GM10847 (cell line): ENCODE measurements around the gene ZNF79.

Experiments
- POLR2A ChIP-seq: IDR thresholded peaks from 2 replicates; pipeline ENCODE4 v1.6.1; 2011; ENCODE audit not compliant: insufficient read length; ENCODE audit errors: extremely low read depth

Gene ZNF79

DNA sequence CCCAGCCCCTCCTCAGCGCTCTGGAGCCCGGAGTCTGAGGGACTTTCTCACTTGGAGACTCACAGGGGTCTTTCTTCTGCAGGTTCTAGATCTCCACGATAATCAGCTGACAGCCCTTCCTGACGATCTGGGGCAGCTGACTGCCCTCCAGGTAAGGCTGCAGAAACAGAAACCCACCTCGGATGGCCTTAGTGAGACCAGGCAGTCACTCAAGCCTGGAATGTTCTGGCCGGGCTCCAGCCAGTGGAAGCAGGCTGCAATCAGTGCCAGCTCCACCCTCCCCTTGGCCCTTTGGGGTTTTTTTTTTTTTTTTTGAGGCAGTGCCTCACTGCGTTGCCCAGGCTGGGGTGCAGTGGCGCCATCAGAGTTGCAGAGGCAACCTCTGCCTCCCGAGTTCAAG lies 34.7 kb downstream of the ZNF79 start:
- no peak for TF ChIP-seq POLR2A

DNA sequence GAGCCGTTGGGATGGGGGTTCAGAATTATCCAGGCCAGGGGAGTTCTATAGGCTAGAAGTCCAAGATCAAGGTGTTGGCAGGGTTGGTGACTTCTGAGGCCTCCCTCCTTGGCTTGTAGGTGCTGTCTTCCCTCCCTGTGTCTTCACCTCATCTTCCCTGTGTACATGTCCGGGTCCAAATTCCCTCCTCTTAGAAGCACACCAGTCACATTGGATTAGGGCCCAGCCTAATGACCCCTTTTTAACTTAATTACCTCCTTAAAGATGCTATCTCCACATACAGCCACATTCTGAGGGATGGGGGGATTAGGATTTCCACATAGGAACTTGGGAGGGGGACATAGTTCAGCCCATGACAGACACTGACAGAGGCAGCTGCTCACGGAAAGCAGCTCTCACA lies 39.2 kb downstream of the ZNF79 start:
- TF ChIP-seq POLR2A: no peak

DNA sequence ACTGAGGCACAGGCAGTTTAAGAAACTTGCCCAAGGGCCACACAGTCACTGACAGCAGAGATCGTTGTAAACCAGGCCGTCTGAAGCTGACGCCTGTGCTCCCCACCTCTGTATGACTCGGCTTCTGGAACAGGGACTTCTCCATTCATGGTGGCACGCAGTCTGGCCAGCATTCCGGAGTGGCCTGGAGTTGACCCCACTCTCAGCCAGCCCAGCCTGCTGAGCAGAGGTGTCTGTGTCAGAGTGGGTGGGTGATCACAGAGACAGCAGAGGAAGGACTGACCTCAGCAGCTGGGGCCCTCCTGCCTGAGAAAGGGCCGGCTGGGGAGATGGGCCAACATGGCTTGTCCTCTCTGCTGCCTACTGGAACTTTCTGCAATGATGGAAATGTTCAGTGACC lies 39.7 kb downstream of the ZNF79 start:
- TF ChIP-seq POLR2A: no peak

DNA sequence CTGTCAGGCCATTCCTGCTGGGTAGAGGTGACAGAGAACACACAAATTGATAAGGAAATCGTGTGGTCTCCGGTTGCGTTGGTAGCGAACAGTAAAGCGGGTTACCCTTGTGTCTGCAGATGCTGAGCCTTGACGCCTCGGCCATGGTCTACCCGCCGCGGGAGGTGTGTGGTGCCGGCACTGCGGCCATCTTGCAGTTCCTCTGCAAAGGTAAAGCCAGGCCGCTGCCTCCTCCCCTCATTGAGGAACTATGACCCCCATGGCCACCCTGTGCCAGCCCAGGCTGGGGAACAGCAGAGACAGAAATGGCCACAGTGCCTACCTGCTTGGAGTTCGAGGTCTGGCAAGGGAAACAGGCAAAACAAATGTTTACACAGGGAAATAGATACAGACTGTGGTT lies 43.4 kb downstream of the ZNF79 start:
- no peak for TF ChIP-seq POLR2A

DNA sequence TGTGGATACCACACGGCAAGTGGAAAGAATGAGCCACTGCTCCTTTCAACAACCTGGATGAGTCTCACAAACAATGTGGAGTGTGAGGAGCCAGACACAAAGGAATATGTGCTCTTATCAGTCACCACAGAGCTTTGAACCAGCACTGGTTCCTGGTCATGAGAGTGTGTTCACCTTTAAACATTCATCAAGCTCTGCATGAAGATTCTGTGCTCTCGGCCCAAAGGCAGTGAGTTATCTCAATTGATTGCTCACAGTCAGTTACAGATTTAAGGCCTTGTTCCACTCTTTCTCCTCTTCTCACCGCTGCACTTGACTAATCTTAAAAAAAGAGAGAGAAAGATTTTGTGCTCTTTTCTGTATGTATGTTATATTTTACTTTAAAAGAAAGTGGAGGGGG lies 46.5 kb downstream of the ZNF79 start:
- TF ChIP-seq POLR2A: no peak

DNA sequence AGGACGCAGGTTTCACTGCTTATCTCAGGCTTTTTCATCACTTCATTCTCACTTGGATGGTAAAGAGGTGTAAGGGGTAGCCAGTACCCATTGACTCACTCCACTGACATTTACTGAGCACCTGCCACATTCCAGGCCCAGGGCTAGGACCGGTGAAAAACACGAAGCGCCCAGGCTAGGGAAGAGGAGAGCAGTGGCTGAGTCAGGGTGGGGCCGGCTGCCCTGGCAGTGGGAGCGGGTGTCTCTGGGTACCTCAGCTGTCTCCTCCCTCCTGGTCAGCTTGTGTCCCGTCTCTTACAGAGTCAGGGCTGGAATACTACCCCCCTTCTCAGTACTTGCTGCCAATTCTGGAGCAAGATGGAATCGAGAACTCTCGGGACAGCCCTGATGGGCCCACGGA lies 49.3 kb downstream of the ZNF79 start:
- TF ChIP-seq POLR2A: no peak

DNA sequence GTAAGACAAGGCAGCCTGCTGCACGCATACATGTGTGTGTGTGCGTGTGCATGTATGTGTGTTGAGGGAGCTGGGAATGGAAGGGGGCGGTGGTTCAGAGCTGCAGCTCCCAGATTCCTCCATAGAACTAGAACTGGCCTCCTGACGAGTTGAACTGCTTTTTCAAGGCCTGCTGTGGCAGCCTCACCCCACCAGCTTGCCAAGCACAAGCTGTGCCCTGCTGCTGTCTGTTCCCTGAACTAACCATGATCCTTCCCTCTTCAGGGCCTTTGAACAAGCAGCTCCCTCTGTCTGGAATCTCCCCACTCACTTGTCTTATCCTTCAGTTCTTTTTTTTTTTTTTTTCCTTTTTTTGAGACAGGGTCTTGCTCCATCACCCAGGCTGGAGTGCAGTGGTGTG lies 49.8 kb downstream of the ZNF79 start:
- TF ChIP-seq POLR2A: no peak

DNA sequence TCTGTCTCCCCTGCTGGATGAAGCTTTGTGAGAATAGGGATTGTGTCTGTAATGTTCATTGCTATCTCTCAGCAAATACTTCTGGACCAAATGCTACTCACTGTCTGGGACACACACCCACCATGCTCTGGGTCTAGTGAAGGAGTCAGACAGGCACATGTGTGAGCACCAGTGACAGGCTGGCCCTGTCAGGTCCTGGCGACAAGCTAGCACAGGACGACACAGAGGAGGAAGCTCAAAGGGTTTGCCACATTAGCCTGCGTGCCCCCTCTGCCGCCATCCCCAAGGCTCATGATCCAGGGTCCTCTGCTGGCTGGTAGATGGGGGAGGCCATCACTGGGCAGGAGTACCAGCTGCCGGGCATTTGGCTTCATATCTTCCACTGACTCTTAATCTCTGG lies 50.4 kb downstream of the ZNF79 start:
- TF ChIP-seq POLR2A: no peak

DNA sequence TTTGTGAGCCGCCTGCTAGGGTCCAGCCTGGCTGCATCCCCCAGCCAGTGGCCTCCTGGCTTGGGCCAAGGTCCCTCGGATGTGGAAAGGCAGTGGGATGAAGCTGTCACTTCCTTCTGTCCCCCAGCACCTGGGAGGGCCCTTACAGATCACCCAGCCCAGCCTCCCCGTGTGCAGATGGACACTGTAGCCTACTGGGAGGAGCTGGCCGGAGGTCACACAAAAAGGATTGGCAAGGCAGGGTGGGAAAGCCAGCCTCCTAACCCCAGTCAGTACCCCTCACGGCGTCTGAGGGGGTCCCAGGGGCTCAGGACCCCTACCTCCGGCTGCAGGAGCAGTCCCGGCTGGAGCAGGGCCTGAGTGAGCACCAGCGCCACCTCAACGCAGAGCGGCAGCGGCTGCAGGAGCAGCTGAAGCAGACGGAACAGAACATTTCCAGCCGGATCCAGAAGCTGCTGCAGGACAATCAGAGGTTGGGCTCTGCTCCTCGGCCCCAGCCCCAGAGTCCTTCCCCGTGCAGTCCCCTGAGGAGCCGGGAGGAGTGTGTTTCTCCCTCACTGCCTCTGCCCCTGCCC lies 55.4 kb downstream of the ZNF79 start:
- no peak for TF ChIP-seq POLR2A

DNA sequence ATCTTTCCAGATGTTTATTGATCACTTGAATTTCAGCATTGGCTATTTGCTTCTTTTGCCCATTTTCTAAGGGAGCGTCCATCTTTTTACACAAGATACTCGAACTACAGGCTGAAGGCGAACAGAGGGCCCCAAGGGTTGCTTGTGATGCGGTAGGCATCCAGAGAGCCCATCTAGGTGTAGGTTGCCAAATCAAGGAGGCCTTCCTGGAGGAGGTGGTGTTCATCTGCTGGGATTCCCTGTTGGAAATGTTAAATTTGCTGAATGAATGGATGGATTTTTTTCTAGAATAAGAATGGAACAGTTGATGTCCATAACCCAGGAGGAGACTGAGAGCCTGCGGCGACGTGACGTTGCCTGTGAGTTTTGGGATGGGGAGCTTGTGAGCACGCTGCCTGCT lies 58.5 kb downstream of the ZNF79 start:
- no peak for TF ChIP-seq POLR2A

DNA sequence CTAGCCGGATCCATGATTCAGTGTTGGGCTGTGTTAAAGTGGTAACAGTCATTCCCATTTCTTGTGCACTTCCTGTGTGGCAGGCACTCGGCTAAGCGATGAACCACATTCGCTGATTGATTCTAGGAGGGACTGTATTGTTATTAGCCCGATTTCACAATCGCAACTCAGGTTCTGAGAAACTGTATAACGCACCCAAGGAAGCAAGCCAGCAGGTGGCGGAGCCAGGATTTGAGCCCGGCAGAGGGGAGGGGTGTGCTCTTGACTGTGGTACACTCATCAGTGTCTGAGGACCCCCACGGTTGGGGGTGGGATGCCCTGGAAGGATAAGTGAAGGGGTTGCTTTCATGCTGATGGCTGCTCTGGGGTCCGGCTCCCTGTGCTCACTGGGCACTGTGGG lies 61.8 kb downstream of the ZNF79 start:
- no peak for TF ChIP-seq POLR2A

DNA sequence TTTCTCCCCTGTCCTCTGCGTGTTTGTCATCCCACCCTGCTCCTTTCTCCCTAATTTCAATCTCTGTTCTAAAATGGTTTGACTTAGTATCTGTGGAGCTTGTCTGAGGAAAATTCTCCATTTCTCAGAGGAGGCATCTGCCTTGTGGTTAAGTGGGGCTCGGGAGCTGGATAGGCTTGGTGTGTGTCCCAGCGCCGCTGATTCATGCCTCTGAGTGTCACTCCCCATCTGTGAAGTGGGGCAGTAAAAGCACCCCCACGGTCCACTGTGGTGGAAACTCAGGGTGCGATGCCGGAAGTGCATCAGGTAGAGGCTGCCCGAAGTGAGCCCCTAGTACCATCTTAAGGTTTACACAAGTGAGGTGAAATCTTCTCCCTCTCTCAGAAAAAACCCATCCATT lies 64.8 kb downstream of the ZNF79 start:
- no peak for TF ChIP-seq POLR2A

DNA sequence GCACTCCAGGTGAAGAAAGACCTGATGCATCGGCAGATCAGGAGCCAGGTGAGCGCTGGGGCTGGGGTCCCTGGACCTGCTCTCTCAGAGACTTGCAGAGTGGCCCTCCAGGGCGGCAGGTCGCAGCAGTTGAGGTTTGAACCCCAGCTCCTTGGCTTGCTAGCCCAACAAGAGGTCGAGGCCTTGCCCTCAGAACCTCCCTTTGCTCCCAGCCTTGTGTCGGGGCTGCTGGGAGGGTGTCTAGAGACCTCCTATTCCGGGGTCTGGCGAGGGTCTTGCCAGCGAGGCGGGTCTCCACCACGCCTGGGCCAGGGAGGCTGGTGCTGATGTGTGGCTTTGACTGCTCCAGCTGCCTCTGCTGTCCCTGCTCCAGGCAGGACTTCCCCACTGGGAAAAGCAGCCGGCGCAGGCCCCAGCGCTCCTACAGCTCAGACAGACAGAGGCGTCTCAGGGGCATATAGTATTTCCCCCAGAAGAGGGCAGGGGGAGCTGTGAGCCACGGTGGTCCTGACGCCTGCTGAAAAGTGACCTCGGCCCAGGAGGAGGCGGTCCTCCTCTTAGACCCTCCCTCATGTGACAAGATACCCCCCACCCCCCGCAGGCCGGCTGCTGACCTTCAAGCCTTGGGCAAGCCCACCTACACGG lies 65.4 kb downstream of the ZNF79 start:
- TF ChIP-seq POLR2A: no peak

DNA sequence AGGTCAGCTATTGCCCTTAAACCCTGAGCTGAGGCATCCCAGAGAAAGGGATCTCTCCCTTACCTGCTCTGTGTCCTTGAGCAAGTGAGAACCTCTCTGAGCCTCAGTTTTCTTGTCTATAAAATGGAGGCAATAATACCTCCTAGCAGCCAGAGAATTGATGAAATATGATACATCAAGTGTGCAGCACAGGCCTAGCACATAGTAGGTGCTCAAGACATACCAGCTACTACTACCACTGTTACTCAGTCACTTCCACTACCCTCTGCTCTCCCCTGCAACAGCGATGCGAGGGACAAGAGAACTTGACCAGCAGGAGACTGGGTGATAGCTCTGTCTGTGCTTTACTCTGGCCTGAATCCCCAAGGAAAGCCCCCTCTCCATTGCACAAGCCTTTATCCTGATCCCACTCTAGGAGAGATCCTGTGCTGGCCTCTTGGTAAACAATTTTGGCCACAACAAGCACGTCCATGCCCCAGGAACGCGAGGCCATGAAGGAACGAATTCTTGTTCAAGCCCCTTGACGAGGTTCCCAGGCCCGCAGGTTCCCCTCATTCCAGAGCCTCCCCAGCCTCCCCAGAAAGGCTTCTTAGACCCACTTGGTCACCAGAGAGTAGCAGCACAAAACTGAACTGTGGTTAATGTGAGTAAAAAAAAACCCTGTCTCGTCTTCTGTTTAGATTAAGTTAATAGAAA lies 66.5 kb downstream of the ZNF79 start:
- no peak for TF ChIP-seq POLR2A

DNA sequence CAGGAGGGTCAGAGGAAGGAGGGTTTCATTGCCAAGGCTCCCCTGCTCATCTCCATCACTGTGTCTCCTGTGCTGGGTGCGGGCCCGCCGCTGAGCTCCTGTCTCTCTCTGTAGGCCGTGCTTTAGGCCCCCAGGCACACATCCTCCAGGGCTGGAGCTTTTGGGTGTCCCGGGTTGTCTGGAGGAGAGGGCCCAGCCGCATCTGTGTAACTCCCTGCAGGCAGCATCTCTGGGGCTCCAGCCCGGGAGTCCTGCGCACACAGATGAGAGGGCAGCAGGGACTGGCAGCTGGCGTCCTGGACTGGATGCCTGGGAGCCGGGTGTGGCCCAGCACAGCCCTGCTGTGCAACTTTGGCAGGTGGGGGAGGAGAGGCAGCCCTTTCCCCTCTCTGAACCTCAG lies 67.3 kb downstream of the ZNF79 start:
- no peak for TF ChIP-seq POLR2A

DNA sequence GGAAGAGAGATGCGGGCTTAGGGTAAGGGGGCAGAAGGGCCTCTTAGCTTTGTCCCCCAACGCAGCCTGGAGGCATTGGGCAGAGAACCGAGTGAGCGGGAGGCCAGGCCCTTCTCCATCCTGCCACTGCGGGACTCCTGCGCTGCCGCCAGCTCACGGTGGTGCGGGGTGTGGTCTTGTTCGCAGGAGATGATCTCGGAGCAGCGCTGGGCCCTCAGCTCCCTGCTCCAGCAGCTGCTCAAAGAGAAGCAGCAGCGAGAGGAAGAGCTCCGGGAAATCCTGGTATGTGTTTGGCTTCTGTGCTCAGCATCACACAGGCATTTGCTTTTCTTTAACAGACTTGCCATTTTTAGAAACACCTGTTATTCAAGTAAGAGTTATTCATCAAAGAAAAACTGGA lies 68.4 kb downstream of the ZNF79 start:
- no peak for TF ChIP-seq POLR2A

DNA sequence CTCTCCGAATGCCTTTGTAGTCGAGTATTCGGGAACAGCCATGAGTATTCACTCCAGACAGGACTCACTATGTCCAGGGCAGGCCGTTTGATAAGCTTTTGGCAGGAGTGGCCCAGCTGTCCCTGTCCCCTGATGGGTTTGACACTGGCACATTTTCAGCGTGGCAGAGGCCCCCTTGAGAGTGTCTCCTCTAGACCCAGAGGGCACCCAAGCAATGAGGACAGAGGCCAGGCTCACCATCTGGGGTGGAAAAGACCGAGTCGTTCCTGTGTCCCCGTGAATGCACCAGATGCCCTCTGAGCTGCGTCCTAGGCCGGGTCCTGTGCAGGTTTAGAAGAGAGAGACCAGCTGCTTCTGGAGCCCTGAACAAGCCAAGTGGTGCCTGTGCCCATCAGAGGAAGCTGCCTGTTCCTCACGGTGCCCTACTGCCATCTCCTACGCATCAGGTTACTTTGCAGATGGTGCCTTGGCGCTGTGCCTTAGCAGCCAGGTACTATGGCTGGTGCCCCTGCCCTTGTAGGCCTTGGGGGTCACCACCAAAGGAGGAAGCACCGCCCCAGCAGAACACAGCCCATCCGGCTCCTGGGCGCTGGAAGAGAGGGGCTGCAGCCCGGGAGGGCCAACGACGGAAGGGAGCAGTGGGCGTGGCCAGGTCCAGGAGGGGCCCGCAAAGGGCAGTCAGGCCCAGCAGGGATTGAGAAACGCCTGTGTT lies 69.6 kb downstream of the ZNF79 start:
- TF ChIP-seq POLR2A: no peak

DNA sequence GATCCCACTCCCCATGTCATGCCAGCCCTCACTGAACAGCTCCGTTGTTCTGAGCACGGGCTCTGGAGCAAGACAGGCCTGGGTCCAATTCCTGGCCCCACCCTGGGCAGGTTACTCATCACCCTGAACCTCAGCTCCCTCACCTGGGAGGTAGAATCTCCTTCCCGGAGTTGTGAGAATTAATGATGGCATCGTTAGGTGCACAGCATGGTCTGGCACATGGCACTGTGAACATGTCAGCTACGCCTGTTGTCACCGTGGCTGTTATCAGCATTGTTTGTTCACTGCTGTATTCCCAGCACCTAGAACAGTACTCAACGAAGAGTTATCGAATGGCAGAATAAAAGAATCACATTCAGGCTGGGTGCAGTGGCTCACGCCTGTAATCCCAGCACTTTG lies 70.1 kb downstream of the ZNF79 start:
- TF ChIP-seq POLR2A: no peak
